ENCODE data around the gene MAD2L1.
A peak's percentile ranks its signal among the peaks of the same experiment; 100 is the strongest.

MAD2L1 gene

DNA sequence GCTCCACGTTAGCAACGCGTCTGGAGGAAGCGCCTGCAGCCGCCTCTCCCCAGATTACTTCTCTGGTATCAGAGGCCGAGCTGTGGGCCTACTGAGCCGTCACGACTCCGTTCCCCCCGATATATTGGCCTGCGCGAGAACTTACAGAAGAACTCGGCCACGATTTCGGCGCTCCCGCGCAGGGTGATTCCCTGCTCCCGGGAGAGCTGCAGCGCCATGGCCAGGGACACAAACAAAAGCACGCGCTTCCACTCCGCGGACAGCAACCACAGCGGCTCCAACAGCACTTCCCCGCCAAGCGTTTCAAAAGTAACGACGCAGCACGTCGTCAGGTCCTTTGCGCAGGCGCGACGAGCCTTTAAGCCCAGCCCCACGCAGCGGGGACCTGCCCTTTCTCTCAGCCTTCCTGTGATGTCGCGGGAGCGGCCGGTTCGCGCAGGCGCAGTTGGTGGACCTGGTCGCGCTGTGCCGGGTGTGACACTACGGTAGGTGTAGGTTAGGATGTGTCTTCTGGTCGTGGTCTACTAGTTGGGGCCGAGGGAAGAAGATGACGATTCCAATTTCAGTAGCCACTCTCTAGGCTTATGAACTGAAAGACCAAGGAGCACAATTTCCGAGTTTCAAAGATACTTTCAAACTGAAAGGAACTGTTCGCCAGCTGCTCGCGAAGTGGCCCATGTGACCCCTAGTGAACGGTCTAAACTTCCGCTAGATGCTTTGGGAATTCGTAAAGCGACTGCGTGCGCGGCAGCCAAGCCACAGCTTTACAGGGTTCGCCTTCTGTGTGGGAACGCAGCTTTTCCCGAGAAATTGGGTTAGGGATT, at the start of gene MAD2L1:
Gene MAD2L1 (minus strand): TSS at position 332 of the 824 bp plus-strand sequence. CDS start 114 bp downstream, at position 218.
- Histone ChIP-seq H3K9me2 (replicated peaks; ENCODE audit: low read depth, low read length) (no peaks in the 10 kb centered on the region), H3K9ac (ENCODE audit: low read depth, low read length, poor library complexity, severe bottlenecking) (peak within 1 kb of the TSS; percentile 91), H3K36me3 (ENCODE audit: insufficient read depth, low read length) (no peaks in the 10 kb centered on the region), H3K9me3 (ENCODE audit: insufficient read depth, low read depth, low read length) (no peaks in the 10 kb centered on the region), H2AFZ (ENCODE audit: low read length) (peak within 1 kb of the TSS; percentile 90), H3K27me3 (ENCODE audit: insufficient read depth, low read length, poor library complexity, severe bottlenecking) (no peaks in the 10 kb centered on the region), H3K79me2 (ENCODE audit: insufficient read depth, low read length) (peaks cover 69% of the 10 kb centered on the region), H4K20me1 (ENCODE audit: insufficient read depth, low read length, poor library complexity, severe bottlenecking) (peaks cover 46% of the 10 kb centered on the region), H3F3A (ENCODE audit: low read depth) (no peaks in the 10 kb centered on the region), H3K4me2 (ENCODE audit: low read depth, low read length, poor library complexity, severe bottlenecking) (peak within 1 kb of the TSS; percentile 92), H3K4me3 (ENCODE audit: low read length, poor library complexity, severe bottlenecking) (peak within 1 kb of the TSS; percentile 83), H3K4me1 (ENCODE audit: insufficient read depth, low read length, poor library complexity, severe bottlenecking) (peaks cover 56% of the 10 kb centered on the region)
- TF ChIP-seq, protein P1, sequence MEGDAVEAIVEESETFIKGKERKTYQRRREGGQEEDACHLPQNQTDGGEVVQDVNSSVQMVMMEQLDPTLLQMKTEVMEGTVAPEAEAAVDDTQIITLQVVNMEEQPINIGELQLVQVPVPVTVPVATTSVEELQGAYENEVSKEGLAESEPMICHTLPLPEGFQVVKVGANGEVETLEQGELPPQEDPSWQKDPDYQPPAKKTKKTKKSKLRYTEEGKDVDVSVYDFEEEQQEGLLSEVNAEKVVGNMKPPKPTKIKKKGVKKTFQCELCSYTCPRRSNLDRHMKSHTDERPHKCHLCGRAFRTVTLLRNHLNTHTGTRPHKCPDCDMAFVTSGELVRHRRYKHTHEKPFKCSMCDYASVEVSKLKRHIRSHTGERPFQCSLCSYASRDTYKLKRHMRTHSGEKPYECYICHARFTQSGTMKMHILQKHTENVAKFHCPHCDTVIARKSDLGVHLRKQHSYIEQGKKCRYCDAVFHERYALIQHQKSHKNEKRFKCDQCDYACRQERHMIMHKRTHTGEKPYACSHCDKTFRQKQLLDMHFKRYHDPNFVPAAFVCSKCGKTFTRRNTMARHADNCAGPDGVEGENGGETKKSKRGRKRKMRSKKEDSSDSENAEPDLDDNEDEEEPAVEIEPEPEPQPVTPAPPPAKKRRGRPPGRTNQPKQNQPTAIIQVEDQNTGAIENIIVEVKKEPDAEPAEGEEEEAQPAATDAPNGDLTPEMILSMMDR (conservative IDR thresholded peaks at IDR 0.05; ENCODE audit: low read length) = no peak
- no peak for TF ChIP-seq EZH2phosphoT487 (IDR thresholded peaks at IDR 0.05; ENCODE audit: borderline replicate concordance)

DNA sequence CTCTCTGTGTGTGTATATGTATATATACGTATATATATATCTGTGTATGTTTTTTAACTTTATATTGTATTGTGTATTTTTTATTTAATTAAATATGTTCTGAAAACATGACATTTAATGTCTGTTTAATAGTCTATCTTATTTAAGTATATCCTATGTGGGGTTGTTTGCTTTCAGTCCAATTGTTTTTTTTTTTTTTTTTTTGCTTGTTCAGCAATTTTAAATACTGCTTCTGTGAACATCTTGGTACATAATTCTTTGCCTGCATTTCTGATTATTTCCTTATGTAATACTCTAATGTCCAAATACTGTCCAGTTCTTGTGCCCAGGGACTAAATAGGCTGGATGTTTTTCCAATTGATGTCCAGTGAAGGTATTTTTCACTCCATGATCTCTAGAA, 45.1 kb upstream of the MAD2L1 start:
- Histone ChIP-seq H3K79me2 (ENCODE audit: insufficient read depth, low read length) (no peaks in the 10 kb centered on the region), H3K27me3 (ENCODE audit: insufficient read depth, low read length, poor library complexity, severe bottlenecking) (no peaks in the 10 kb centered on the region), H3K4me3 (ENCODE audit: low read length, poor library complexity, severe bottlenecking) (no peak overlapping the region), H3K36me3 (ENCODE audit: insufficient read depth, low read length) (no peaks in the 10 kb centered on the region), H4K20me1 (ENCODE audit: insufficient read depth, low read length, poor library complexity, severe bottlenecking) (no peaks in the 10 kb centered on the region), H3K9me3 (ENCODE audit: insufficient read depth, low read depth, low read length) (no peaks in the 10 kb centered on the region), H3K4me2 (ENCODE audit: low read depth, low read length, poor library complexity, severe bottlenecking) (no peak overlapping the region), H3K4me1 (ENCODE audit: insufficient read depth, low read length, poor library complexity, severe bottlenecking) (no peaks in the 10 kb centered on the region), H2AFZ (ENCODE audit: low read length) (no peak overlapping the region), H3F3A (ENCODE audit: low read depth) (no peaks in the 10 kb centered on the region), H3K9me2 (replicated peaks; ENCODE audit: low read depth, low read length) (no peaks in the 10 kb centered on the region), H3K9ac (ENCODE audit: low read depth, low read length, poor library complexity, severe bottlenecking) (no peak overlapping the region)
- no peak for TF ChIP-seq EZH2phosphoT487 (IDR thresholded peaks at IDR 0.05; ENCODE audit: borderline replicate concordance)
- TF ChIP-seq, protein P1 (conservative IDR thresholded peaks at IDR 0.05; ENCODE audit: low read length) = no peak

DNA sequence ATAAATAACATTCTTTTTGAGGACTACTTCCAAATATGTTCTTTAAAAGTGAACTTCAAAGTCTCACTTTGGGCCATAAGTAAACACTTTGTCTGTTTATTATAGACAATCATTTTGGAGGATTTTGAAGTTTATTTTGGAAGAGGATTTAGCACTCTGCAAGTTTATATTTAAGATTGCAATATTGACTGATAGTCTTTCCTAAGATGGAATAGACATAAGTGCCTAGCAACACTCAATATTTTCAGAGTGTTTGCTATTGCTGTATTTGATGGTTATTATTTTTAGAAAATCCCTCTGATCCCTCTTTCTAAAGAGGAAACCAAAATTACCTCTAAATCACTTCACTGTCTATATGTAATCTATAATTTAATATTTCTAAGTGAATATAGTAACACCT, 42.8 kb upstream of the MAD2L1 start:
- TF ChIP-seq EZH2phosphoT487 (IDR thresholded peaks at IDR 0.05; ENCODE audit: borderline replicate concordance) = no peak
- TF ChIP-seq, protein P1 (conservative IDR thresholded peaks at IDR 0.05; ENCODE audit: low read length) = no peak
- Histone ChIP-seq H3K4me2 (ENCODE audit: low read depth, low read length, poor library complexity, severe bottlenecking) (no peak overlapping the region), H3K79me2 (ENCODE audit: insufficient read depth, low read length) (no peaks in the 10 kb centered on the region), H2AFZ (ENCODE audit: low read length) (no peak overlapping the region), H3F3A (ENCODE audit: low read depth) (no peaks in the 10 kb centered on the region), H3K9me2 (replicated peaks; ENCODE audit: low read depth, low read length) (no peaks in the 10 kb centered on the region), H3K27me3 (ENCODE audit: insufficient read depth, low read length, poor library complexity, severe bottlenecking) (no peaks in the 10 kb centered on the region), H3K9ac (ENCODE audit: low read depth, low read length, poor library complexity, severe bottlenecking) (no peak overlapping the region), H3K36me3 (ENCODE audit: insufficient read depth, low read length) (no peaks in the 10 kb centered on the region), H3K4me1 (ENCODE audit: insufficient read depth, low read length, poor library complexity, severe bottlenecking) (no peaks in the 10 kb centered on the region), H3K4me3 (ENCODE audit: low read length, poor library complexity, severe bottlenecking) (no peak overlapping the region), H4K20me1 (ENCODE audit: insufficient read depth, low read length, poor library complexity, severe bottlenecking) (no peaks in the 10 kb centered on the region), H3K9me3 (ENCODE audit: insufficient read depth, low read depth, low read length) (no peaks in the 10 kb centered on the region)

All from Loucy (cell line).